NCI-H2227 (cell line): ENCODE results near the gene DNLZ.
"Not testable (repeated sequence)": the region's sequence is repeated elsewhere in the genome, so short reads cannot be mapped to it uniquely, and the experiment has no call there.

ENCODE experiments used
- DNase-seq: peaks from one replicate; lab custom pipeline; 2025; ENCODE audit not compliant: unreplicated experiment; lab: John Stamatoyannopoulos, UW

Gene DNLZ

GRCh38 chr9:136361754-136362449 lies 1.6 kb downstream of the DNLZ start:
- DNase-seq: no peak

- no peak for DNase-seq
Observed at GRCh38 chr9:136361047-136361753, 2.3 kb downstream of the DNLZ start.

- DNase-seq: no peak
Observed at GRCh38 chr9:136359774-136360718, 3.5 kb downstream of the DNLZ start.

DNA sequence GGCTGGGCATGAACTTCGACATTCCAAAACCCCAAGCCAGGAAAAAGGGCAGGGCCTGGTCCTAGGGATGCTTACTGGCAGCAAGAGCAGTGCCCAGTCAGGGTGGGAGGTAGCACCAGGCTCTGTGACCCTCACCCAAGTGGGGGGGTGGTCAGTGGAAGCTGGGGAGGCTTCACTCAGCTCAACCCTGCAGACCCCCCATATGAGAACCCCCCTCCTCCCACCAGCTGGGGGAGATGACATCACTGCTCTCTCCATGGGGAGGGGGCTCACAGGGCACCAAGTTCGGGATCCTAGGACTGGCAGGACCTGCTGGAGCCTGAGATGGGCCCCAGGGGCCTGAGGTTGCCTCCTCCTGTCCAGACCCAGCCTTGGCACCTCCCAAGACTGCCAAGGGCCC lies 4.7 kb downstream of the DNLZ start:
- no peak for DNase-seq

- DNase-seq: no peak
Observed at GRCh38 chr9:136358016-136358415, 5.5 kb downstream of the DNLZ start.

DNA sequence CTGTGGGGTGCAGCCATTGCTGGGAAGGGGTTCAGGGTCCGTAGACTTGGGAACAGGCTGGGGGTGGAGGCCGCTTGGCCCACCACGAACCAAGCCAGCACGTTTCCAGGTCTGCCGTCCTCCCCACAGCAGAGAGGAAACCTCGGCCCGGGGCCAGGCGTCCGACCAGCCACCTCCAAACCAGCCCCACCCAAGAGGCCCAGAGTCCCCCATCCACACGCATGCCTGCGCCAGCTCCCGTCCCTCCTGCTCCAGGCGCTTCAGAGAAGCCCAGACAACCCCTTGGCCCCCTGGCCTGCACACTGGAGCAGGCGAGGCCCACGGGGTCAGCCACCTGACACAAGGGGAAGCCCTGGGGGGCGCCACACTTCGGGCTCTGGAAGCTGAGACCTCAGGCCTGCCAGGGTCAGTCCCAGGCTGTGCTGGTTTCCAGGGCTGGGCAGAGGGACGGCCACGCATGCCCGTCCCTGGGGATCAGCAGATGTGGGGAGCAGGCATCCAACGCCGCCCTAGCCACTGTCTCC lies 6.3 kb downstream of the DNLZ start:
- no peak for DNase-seq

DNA sequence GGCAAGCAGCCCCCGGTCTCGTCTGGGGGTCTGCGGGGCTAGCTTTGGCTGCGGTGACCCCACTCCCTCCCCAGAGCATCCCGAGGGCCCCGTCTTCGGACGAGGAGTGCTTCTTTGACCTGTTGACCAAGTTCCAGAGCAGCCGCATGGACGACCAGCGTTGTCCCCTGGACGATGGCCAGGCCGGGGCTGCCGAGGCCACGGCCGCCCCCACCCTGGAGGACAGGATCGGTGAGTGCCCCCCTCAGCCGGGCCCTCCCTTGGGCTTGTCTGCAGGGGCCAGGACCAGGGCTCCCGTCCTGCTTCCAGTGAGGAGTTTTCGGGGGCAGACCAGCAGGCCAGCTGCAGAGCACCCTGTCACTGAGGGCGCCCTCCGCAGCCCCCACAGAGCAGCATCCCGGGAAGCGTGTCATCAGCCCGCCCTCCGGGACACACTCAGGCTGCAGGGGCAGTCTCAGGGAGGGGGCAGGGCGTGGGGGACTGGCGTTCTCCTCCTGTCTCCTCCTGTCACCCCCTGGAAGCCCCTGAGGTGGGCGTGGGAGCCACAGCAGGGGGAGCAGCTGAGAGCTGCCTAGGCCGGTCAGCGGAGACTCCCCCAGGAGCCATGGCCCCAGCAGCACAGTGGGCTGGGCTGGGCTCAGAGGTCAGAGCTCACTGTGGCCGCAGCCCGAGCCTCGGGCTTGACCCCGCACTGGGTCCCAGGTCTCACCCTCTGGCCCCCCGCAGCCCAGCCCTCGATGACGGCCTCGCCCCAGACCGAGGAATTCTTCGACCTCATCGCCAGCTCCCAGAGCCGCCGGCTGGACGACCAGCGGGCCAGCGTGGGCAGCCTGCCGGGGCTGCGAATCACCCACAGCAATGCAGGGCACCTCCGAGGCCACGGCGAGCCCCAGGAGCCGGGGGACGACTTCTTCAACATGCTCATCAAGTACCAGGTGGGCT lies 7.7 kb downstream of the DNLZ start:
- no peak for DNase-seq

DNA sequence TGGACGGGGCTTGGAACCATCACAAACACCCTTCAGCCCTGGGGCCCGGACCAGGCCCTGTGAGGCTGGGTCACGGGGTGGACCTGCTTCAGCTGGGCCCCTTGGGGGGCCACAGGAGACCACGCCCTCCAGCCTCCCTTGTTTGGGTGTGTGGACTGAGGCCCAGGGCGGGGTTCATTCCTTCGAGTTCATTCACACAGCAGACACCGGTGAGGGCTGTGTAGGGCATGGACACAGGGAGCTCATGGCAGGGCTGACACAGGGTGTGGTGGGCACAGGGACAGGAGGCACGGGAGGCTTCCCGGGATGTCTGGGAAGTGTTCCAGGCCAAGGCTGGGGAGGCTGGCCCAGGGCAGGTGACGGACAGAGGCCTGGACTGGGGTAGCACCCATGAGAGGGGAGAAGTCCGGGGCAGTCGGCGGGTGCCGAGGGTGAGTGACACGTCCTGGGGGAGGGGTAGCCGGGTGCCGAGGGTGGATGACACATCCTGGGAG lies 8.9 kb downstream of the DNLZ start:
- no peak for DNase-seq

GRCh38 chr9:136353757-136354488 lies 9.6 kb downstream of the DNLZ start:
- DNase-seq: no peak

DNA sequence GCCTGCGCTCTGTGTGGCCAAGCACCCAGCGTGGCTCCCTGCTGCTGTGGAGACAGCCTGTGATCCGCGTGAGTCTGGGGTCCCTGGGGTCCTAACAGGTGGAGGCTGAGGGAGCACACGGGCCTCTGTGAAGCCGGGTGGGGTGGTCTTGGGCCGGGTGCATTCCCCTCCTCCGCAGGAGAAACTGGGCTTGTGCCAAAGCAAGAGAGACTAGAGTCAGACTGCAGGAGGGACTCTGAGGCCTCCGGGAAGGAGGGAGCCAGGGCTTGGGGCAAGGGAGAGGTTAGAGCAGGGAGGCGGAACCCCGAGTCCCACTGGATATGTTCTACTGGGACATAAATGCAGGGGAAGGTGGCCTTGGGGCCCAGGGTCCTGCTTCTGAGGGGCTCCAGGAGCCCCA lies 10.5 kb downstream of the DNLZ start:
- no peak for DNase-seq

GRCh38 chr9:136352682-136353081 lies 10.9 kb downstream of the DNLZ start:
- peak; percentile 62 for DNase-seq

- DNase-seq: not testable (repeated sequence)
Observed at GRCh38 chr9:136351868-136352267, 11.7 kb downstream of the DNLZ start.

DNA sequence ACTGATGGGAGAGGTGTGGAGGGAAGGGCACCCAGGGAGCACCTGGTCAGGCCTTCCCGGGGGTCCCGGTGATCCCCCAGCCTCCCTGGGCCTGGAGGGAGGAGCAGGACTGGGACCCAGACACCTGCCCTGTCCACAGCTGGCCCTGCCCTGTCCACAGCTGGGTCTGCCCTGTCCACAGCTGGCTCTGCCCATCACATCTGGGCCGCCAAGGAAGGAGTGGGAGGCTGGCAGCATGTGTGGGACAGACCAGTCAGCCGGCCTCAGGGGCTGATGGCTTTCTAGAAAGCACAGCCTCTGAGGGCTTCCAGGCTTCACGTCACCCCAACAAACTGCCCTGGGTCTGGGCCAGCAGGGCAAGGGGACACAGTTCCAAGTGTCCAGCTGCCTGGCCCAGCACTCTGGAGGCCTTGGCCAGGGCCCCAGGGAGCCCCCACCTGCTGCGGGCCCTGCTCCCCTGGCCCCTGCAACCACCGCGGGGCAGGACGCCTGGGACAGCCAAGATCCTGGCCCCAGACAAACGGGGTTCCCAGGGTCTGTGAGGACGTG lies 12.2 kb downstream of the DNLZ start:
- no peak for DNase-seq

DNA sequence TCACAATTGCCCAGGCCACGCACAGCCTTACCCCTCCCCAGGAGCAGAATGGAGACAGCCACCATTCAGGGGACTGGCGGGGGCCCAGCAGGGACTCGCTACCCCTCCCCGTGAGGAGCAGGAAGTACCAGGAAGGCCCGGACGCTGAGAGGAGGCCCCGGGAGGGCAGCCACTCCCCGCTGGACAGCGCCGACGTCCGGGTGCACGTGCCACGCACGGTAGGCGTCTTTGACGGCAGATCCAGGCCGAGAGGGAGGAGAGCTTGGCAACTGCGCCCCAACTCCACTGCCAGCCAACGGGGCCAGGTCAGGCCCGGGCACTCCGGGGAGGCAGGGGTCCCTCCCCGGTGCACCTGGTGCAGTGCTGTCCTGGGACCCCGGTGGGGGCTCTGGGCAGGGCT lies 14.0 kb downstream of the DNLZ start:
- DNase-seq: no peak

GRCh38 chr9:136348691-136349090 lies 14.9 kb downstream of the DNLZ start:
- no peak for DNase-seq

DNA sequence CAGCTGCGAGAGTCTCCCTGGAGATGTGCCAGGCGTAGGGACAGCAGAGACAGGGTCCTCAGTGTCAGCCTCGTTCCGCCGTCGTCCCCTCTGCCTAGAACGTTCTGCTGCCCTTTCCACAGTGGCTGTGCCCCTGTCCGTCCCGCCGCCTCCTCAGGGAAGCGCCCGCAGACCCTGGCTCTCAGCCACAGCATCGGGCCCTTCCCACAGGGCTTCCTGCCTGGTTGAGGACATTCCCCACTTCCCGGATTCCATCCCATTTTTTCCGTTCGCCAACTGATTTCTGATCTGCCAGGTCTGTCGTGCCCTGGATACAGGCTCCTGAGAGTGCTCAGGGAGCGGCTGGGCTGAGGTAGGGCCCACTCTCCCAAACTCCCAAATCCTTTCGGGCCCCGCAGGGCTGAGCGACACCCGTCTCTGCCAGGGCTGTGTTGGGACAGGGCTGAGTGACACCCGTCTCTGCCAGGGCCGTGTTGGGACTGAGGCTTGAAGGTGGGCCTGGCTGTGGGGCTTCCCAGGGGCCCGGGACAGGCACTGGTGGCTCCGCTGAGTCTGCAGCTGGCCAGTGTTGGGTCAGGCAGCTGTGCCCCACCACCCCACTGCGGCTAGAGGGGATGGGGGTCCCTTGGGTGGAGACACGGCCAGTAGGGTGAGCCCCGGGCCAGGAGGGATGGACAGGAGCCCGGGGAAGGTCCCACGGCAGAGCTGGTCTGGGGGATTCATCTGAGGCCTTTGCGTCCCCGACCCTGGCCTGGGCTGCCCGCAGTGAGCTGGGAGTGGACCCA lies 15.9 kb downstream of the DNLZ start:
- no peak for DNase-seq

DNA sequence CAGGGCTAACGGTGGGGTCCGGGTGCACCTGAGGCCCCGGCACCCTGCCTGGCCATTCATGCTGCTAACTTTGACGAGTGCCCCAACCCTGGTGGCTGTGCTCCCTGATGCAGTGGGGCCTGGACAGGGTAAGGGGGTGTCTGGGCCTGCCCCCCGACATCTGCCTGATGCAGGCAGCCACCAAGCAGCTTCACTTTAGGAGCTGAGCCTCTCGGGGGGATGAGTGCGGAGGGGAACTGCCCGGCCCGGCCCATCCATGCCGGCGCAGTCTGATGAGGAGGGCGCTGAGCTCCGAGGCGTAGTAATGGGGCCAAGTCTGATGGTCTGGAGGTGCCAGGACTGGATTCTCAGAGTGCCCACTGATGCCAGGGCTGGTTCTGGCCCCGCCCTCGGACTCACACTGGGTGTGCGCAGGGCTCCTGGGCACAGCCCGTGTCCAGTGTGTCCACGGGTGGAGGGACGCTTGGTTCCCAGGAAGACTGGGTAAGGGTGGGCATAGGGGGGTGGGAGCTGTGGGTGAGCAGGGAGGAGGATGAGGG lies 16.5 kb downstream of the DNLZ start:
- no peak for DNase-seq

GRCh38 chr9:136346157-136346481 lies 17.4 kb downstream of the DNLZ start:
- DNase-seq: no peak
